Measurements from ENCODE around the gene ADIPOR2.

ADIPOR2 gene

DNA sequence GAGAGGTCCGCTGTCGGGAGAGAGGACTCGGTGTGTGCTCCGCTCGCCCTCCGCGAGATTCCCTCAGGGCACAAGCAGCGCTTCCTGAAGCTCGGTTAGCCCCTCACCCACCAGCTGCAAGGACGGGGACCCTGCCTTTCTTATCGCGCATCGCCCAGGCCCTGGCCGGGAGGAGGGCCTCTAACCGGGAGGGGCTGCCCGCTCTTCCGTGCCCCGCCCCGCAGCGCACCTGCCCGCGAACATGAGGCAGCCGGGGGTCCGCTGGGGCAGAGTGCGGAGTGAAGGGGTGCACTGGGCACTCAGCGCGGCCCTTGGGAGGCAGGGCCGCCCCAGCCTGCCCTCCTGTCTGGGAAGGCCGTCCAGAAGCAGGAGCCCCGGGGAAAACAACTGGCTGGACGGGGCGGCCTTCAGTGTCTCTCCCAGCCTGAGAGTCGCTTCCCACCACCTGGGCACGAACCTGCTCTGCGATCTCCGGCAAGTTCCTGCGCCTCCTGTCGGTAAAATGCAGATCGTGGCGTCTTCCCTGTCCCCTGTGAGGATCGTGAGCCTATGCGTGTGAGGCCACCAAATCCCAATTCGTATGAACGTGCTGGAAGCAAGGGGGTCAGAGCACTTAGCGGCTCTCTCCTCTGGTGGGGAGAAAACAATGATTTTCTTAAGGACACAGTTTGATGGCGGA is 28.0 kb upstream of the ADIPOR2 start:
- TF ChIP-seq MYC (IDR thresholded peaks at IDR 0.05; ENCODE audit: low read depth, low read length) (no peak), POLR2A (IDR thresholded peaks at IDR 0.05; ENCODE audit: extremely low read depth, insufficient read length) (no peak)
- TF ChIP-seq, protein P1, sequence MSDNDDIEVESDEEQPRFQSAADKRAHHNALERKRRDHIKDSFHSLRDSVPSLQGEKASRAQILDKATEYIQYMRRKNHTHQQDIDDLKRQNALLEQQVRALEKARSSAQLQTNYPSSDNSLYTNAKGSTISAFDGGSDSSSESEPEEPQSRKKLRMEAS (IDR thresholded peaks at IDR 0.05; ENCODE audit: low read depth, low read length): no peak
- TF ChIP-seq, protein P2, sequence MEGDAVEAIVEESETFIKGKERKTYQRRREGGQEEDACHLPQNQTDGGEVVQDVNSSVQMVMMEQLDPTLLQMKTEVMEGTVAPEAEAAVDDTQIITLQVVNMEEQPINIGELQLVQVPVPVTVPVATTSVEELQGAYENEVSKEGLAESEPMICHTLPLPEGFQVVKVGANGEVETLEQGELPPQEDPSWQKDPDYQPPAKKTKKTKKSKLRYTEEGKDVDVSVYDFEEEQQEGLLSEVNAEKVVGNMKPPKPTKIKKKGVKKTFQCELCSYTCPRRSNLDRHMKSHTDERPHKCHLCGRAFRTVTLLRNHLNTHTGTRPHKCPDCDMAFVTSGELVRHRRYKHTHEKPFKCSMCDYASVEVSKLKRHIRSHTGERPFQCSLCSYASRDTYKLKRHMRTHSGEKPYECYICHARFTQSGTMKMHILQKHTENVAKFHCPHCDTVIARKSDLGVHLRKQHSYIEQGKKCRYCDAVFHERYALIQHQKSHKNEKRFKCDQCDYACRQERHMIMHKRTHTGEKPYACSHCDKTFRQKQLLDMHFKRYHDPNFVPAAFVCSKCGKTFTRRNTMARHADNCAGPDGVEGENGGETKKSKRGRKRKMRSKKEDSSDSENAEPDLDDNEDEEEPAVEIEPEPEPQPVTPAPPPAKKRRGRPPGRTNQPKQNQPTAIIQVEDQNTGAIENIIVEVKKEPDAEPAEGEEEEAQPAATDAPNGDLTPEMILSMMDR (IDR thresholded peaks at IDR 0.05; ENCODE audit: low read depth, low read length): no peak
- H3K4me3 ChIP-seq (ENCODE audit: low read depth, low read length): no peak overlapping the region
- no peak for DNase-seq (ENCODE audit: low read depth)

DNA sequence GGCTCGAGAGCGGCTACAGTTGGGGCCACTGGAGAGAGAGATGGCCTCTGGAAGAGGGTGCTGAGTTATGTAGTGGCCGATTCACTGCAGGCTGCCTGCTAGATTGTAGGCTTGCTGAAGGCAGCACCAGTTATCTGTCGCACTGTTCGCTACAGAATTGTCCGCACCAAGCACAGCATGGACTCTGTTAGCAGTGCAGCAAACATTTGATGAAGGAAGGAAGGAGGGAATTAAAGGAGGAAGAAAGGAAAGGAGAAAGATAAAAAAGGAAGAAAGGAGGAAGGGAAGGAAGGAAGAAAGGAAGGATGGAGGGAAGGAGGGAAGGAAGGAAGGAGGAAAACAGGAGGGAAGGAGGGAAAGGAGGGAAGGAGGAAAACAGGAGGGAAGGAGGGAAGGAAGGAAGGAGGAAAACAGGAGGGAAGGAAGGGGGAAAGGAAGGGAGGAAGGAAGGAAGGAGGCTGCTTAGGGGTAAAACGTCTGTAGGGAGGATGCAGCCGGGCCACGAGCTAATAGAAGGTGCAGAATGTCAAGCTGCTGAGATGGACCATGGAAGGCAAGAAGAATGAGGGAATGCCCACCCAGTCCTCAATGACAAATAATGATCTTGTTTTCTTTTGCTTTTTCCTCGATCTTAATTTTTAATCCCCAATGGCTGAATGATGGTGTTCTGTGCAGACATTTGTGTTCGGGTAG is 27.3 kb upstream of the ADIPOR2 start:
- H3K4me3 ChIP-seq (ENCODE audit: low read depth, low read length): no peak overlapping the region
- TF ChIP-seq, protein P1 (IDR thresholded peaks at IDR 0.05; ENCODE audit: low read depth, low read length): no peak
- TF ChIP-seq, protein P2 (IDR thresholded peaks at IDR 0.05; ENCODE audit: low read depth, low read length): no peak
- TF ChIP-seq MYC (IDR thresholded peaks at IDR 0.05; ENCODE audit: low read depth, low read length) (no peak), POLR2A (IDR thresholded peaks at IDR 0.05; ENCODE audit: extremely low read depth, insufficient read length) (no peak)
- DNase-seq (ENCODE audit: low read depth): no peak

DNA sequence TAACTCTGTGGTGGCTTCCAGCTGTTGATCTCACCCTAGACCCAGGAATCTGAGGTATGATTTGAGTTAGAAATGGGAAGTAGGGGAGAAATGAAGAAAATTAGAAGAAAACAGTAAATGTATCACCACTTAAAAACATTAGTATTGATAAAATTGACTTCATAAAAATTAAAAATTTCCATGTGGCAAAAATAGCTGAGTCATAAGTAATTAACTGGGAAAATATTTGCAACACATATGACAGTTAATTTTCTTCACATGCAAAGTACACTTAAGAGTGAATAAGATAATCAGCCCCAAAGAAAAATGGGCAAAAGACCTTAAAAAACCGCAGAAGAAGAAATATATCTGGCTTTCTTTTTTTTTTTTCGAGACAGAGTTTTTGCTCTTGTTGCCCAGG is 25.5 kb upstream of the ADIPOR2 start:
- H3K4me3 ChIP-seq (ENCODE audit: low read depth, low read length): no peak overlapping the region
- no peak for DNase-seq (ENCODE audit: low read depth)
- TF ChIP-seq MYC (IDR thresholded peaks at IDR 0.05; ENCODE audit: low read depth, low read length): no peak

DNA sequence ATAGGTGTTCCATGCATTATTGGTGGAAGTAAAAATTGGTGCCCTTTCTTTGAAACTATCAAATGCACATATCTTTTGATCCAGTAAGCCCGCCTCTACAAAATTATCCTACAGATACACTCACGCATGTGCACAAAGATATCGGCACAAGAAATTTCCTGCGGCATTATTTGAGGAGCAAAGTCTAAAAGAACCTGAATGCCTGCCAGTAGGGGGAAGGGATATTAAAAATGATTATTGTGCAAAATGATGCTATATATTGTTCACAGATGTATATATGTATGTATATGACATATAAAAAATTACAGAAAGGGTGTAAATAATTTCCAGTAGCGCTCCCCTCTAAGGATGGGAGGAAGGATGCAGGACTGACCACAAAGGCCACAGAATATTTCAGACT is 24.7 kb upstream of the ADIPOR2 start:
- TF ChIP-seq, protein P1 (IDR thresholded peaks at IDR 0.05; ENCODE audit: low read depth, low read length): no peak
- TF ChIP-seq MYC (IDR thresholded peaks at IDR 0.05; ENCODE audit: low read depth, low read length): no peak
- TF ChIP-seq, protein P2 (IDR thresholded peaks at IDR 0.05; ENCODE audit: low read depth, low read length): no peak
- TF ChIP-seq POLR2A (IDR thresholded peaks at IDR 0.05; ENCODE audit: extremely low read depth, insufficient read length): no peak
- peak; percentile 22 for DNase-seq (ENCODE audit: low read depth)
- H3K4me3 ChIP-seq (ENCODE audit: low read depth, low read length): no peak overlapping the region

DNA sequence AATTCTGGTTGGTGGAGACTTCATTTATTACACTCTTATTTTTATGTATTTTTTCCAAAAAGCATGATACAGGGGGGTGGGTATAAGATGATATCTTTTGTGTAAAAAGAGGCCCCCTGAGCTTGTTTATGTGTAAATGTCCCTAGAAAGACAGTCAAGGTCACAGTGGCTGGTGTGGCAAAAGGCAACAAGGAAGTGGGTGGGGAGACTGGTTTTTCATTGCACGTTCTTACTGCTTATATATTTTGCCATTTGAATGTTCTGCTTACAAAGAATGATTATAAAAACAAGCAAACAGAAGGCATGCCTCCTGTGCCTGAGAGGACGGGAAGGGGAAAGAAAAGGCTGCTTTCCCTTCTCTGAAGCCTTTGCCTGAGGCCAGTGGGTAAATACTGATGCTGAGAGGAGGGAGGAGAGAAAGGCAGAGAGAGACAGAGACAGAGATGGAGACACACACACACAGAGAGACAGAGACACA is 24.1 kb upstream of the ADIPOR2 start:
- TF ChIP-seq POLR2A (IDR thresholded peaks at IDR 0.05; ENCODE audit: extremely low read depth, insufficient read length): no peak
- TF ChIP-seq MYC (IDR thresholded peaks at IDR 0.05; ENCODE audit: low read depth, low read length): peak; percentile 18; the same call in 1 of the 2 replicates
- TF ChIP-seq, protein P2 (IDR thresholded peaks at IDR 0.05; ENCODE audit: low read depth, low read length): no peak
- peak; percentile 77 for DNase-seq (ENCODE audit: low read depth)
- H3K4me3 ChIP-seq (ENCODE audit: low read depth, low read length): no peak overlapping the region

DNA sequence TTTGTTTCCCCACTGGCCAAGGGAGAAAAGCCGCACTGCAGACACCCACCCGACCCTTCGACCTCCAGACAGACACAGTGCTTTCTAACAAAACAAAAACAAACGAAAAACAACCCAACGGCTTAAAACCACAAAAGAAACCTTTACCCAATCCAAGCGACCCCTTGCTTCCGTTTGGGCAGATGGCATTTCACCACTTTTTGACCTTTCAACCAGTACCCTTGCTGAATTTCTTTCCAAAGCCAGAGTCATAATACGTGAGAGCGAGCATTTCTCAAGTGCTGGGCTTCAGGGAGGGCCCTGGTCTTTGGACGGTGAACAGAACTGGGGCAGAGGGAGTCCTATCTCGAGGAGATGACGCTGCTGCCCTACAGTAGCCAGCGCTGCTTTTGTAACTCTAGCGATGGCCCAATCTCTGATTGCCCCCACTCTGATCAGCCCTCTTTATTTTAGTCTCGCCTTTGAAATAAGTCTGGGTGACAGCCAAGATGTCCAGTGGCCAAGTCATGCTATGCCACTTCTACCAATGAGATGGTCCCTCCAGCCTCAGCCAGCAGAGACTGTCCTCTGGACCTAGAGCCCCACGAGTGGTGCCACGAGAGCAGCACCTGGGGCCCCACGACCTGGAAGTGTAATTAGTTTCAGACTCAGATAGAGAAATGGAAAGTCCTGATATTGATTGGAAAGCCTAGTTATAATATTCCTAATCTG is 21.9 kb upstream of the ADIPOR2 start:
- DNase-seq (ENCODE audit: low read depth): peak; percentile 95
- TF ChIP-seq MYC (IDR thresholded peaks at IDR 0.05; ENCODE audit: low read depth, low read length) (peak; percentile 54; the same call in 1 of the 2 replicates), POLR2A (IDR thresholded peaks at IDR 0.05; ENCODE audit: extremely low read depth, insufficient read length) (no peak)
- TF ChIP-seq, protein P2 (IDR thresholded peaks at IDR 0.05; ENCODE audit: low read depth, low read length): no peak
- TF ChIP-seq, protein P1 (IDR thresholded peaks at IDR 0.05; ENCODE audit: low read depth, low read length): no peak
- H3K4me3 ChIP-seq (ENCODE audit: low read depth, low read length): peak overlapping the region; percentile 14
